CD14-positive monocyte (primary cell): Measurements from ENCODE around the gene OR2Y1. TPM values are rescaled to one million over a fixed set of nuclear protein-coding genes. Genes with fewer than 3 reads are reported as not detected.

ENCODE experiments used
- DNase-seq, 3 donors: peaks; one replicate each; pipeline ENCODE4 v3.0.0-alpha.2; 2011 to 2022
- H2AFZ ChIP-seq: 2 replicates; pipeline ENCODE4 v1.6.0; 2012; ENCODE audit warnings: mild to moderate bottlenecking, low read depth, low read length, inconsistent platforms; ENCODE audit not compliant: insufficient read depth, poor library complexity, severe bottlenecking
- H3K27ac ChIP-seq, 2 donors: 1 replicate in 1 of 2; 2 replicates in 1 of 2; pipeline ENCODE4 v1.5.1; 2012 to 2013; ENCODE audit warnings: low read length in 2 of 2, control low read depth in 1 of 2, inconsistent platforms in 1 of 2, low read depth in 1 of 2, mild to moderate bottlenecking in 1 of 2
- H3K27me3 ChIP-seq, 2 donors: one replicate each; pipeline versions ENCODE4 v1.6.0 to v1.6.1; 2011 to 2013; ENCODE audit warnings: low read length in 2 of 2; ENCODE audit not compliant: control insufficient read depth in 2 of 2, insufficient read depth in 2 of 2
- H3K36me3 ChIP-seq, 2 donors: replicated peaks in 1 of 2; 1 replicate in 1 of 2; 2 replicates in 1 of 2; pipeline versions ENCODE4 v1.5.1 to v1.6.1; 2012 to 2013; ENCODE audit warnings: low read length in 2 of 2, control low read depth in 1 of 2, inconsistent platforms in 1 of 2, mild to moderate bottlenecking in 1 of 2; ENCODE audit not compliant: insufficient read depth in 2 of 2, control insufficient read depth in 1 of 2
- H3K4me1 ChIP-seq, 2 donors: 1 replicate in 1 of 2; 2 replicates in 1 of 2; pipeline versions ENCODE4 v1.5.1 to v1.6.1; 2012 to 2013; ENCODE audit warnings: low read length in 2 of 2, control low read depth in 1 of 2, inconsistent platforms in 1 of 2, mild to moderate bottlenecking in 1 of 2, moderate library complexity in 1 of 2; ENCODE audit not compliant: insufficient read depth in 2 of 2, control insufficient read depth in 1 of 2
- H3K4me2 ChIP-seq: replicated peaks from 2 replicates; pipeline ENCODE3; 2012; ENCODE audit warnings: low read length, moderate library complexity, mild to moderate bottlenecking; ENCODE audit not compliant: poor library complexity, severe bottlenecking; ENCODE audit errors: extremely low read depth
- H3K4me3 ChIP-seq, 3 experiments: fragments of 200-600 bp in 1 of 3; sonication (generic) in 1 of 3; replicated peaks in 1 of 3; 1 replicate in 2 of 3; 2 replicates in 1 of 3; pipeline ENCODE4 v1.5.1; 2011 to 2013; ENCODE audit warnings: low read length in 3 of 3, mild to moderate bottlenecking in 3 of 3, control low read depth in 2 of 3, low read depth in 2 of 3, inconsistent platforms in 1 of 3, moderate library complexity in 1 of 3
- H3K79me2 ChIP-seq: 2 replicates; pipeline ENCODE4 v1.6.0; 2012; ENCODE audit warnings: mild to moderate bottlenecking, control low read depth, inconsistent platforms, low read length, moderate library complexity; ENCODE audit not compliant: insufficient read depth
- H3K9ac ChIP-seq: 2 replicates; pipeline ENCODE4 v1.6.0; 2017; ENCODE audit warnings: low read length, mild to moderate bottlenecking; ENCODE audit not compliant: insufficient read depth, poor library complexity, severe bottlenecking
- H3K9me3 ChIP-seq, 2 donors: replicated peaks in 1 of 2; 1 replicate in 1 of 2; 2 replicates in 1 of 2; pipeline versions ENCODE4 v1.5.1 to v1.6.1; 2012 to 2013; ENCODE audit warnings: low read length in 2 of 2, control low read depth in 1 of 2; ENCODE audit not compliant: control insufficient read depth in 1 of 2, insufficient read depth in 1 of 2
- H4K20me1 ChIP-seq: 2 replicates; pipeline ENCODE4 v1.6.0; 2012; ENCODE audit warnings: mild to moderate bottlenecking, low read length, control low read depth, moderate library complexity; ENCODE audit not compliant: insufficient read depth
- H3K27ac Mint-ChIP-seq, 7 donors: one replicate each; pipeline ENCODE4 v1.8.0; 2020; ENCODE audit warnings: mild to moderate bottlenecking in 7 of 7, mixed read lengths in 7 of 7, moderate library complexity in 6 of 7, inconsistent platforms in 2 of 7
- H3K27me3 Mint-ChIP-seq, 3 donors: one replicate each; pipeline ENCODE4 v1.8.0; 2021 to 2022; ENCODE audit warnings: low read depth in 3 of 3, mild to moderate bottlenecking in 3 of 3, mixed read lengths in 3 of 3, moderate library complexity in 3 of 3, inconsistent platforms in 1 of 3
- H3K36me3 Mint-ChIP-seq, 2 donors: one replicate each; pipeline ENCODE4 v1.8.0; 2020; ENCODE audit warnings: mixed read lengths in 2 of 2, inconsistent platforms in 1 of 2, mild to moderate bottlenecking in 1 of 2
- H3K4me1 Mint-ChIP-seq: one replicate; pipeline ENCODE4 v1.8.0; 2020; ENCODE audit warnings: mild to moderate bottlenecking, mixed read lengths
- H3K4me3 Mint-ChIP-seq, 2 donors: one replicate each; pipeline ENCODE4 v1.8.0; 2020; ENCODE audit warnings: mild to moderate bottlenecking in 2 of 2, mixed read lengths in 2 of 2, moderate library complexity in 1 of 2
- H3K9me3 Mint-ChIP-seq, 7 donors: one replicate each; pipeline ENCODE4 v1.8.0; 2020 to 2022; ENCODE audit warnings: mixed read lengths in 7 of 7, mild to moderate bottlenecking in 6 of 7, moderate library complexity in 6 of 7, inconsistent platforms in 2 of 7
- CTCF ChIP-seq: fragments of 200-600 bp; IDR thresholded peaks from one replicate; pipeline ENCODE4 v1.8.0; 2022; ENCODE audit warnings: antibody characterized with exemption, mild to moderate bottlenecking
- WGBS: methylation state at CpG from one replicate; pipeline ENCODE4 v1.1.5; 2013; ENCODE audit warnings: missing lambda C conversion rate; ENCODE audit not compliant: insufficient coverage; 5-methylcytosine and 5-hydroxymethylcytosine counted together
- intact Hi-C, 2 donors: fragments of 100-400 bp; cut with micrococcal nuclease; formaldehyde crosslinking; loops; one replicate each; pipeline versions ENCODE4 v1.15.0 to v1.15.1; 2023
- polyA plus RNA-seq, 3 donors: library from polyadenylated mRNA; depleted of rRNA in 1 of 3; unstranded in 2 of 3; stranded (reverse) in 1 of 3; fragments of 300-500 nt in 2 of 3; fragments of >200 nt in 1 of 3; fragmentation: Illumina TruSeq in 2 of 3; gene quantifications; 1 replicate in 2 of 3; 2 replicates in 1 of 3; pipeline ENCODE4 v1.2.3, GENCODE V29; 2012 to 2021

Gene OR2Y1
- polyA plus RNA-seq, 3 donors, result not detected

- Histone ChIP-seq H3K27ac (no peak overlapping the region), H3K79me2 (no peaks in the 10 kb centered on the region), H4K20me1 (peaks cover 11% of the 10 kb centered on the region), H3K9ac (no peak overlapping the region), H2AFZ (no peak overlapping the region), H3K4me1 (no peaks in the 10 kb centered on the region), H3K4me2 (no peak overlapping the region), H3K9me3 (peaks cover 0 to 3% of the 10 kb centered on the region in 2 donors), H3K27me3 (no peaks in the 10 kb centered on the region), H3K36me3 (no peaks in the 10 kb centered on the region), H3K4me3 (no peak overlapping the region)
- H3K36me3 Mint-ChIP-seq, result peaks cover 13% of the 10 kb centered on the region in 2 donors
- no peak overlapping the region for H3K27ac Mint-ChIP-seq
- peaks cover 8 to 11% (median 8%) of the 10 kb centered on the region in 3 donors for H3K27me3 Mint-ChIP-seq
- no peaks in the 10 kb centered on the region for H3K4me1 Mint-ChIP-seq
- DNase-seq, result no peak
- intact Hi-C loops, result no loop called here
- no peak for TF ChIP-seq CTCF
- no CpG with 5 or more reads among the region's 1 CpG for WGBS
- peaks cover 9 to 23% (median 18%) of the 10 kb centered on the region in 7 donors for H3K9me3 Mint-ChIP-seq
- H3K4me3 Mint-ChIP-seq, result no peak overlapping the region
These were observed 36.5 kb upstream of the OR2Y1 start for GRCh38 chr5:180776376-180776775.

GRCh38 chr5:180775624-180776023, 35.8 kb upstream of the OR2Y1 start:
- H3K27ac ChIP-seq, result no peak overlapping the region
- no peak overlapping the region for H3K9ac ChIP-seq
- H3K27ac Mint-ChIP-seq, result no peak overlapping the region
- peaks cover 5 to 7% of the 10 kb centered on the region in 2 donors for H3K36me3 Mint-ChIP-seq
- H4K20me1 ChIP-seq, result peaks cover 10% of the 10 kb centered on the region
- H3K9me3 ChIP-seq, result peaks cover 0 to 3% of the 10 kb centered on the region in 2 donors
- no peak overlapping the region for H3K4me3 ChIP-seq
- WGBS, result 92% methylated on average over 3 of the region's 7 CpGs
- no peak for DNase-seq
- no peak overlapping the region for H3K4me2 ChIP-seq
- no peaks in the 10 kb centered on the region for H3K79me2 ChIP-seq
- no peaks in the 10 kb centered on the region for H3K36me3 ChIP-seq
- H3K9me3 Mint-ChIP-seq, result peaks cover 10 to 24% (median 20%) of the 10 kb centered on the region in 7 donors
- TF ChIP-seq CTCF, result no peak
- intact Hi-C loops, result no loop called here
- peaks cover 8 to 11% (median 10%) of the 10 kb centered on the region in 3 donors for H3K27me3 Mint-ChIP-seq
- H3K4me3 Mint-ChIP-seq, result no peak overlapping the region
- H3K27me3 ChIP-seq, result no peaks in the 10 kb centered on the region
- H3K4me1 Mint-ChIP-seq, result no peaks in the 10 kb centered on the region
- no peaks in the 10 kb centered on the region for H3K4me1 ChIP-seq
- H2AFZ ChIP-seq, result no peak overlapping the region
